Middle frontal gyrus (tissue), 1 donor: ENCODE data around the gene CLEC4E.
A peak's percentile ranks its signal among the peaks of the same experiment; 100 is the strongest.
"Not testable (repeated sequence)": the region's sequence is repeated elsewhere in the genome, so short reads cannot be mapped to it uniquely, and the experiment has no call there.

Experiments
- DNase-seq: peaks from one replicate; pipeline ENCODE4 v3.0.0-alpha.2; 2015; ENCODE audit warnings: low spot score; ENCODE audit errors: extremely low spot score

Gene CLEC4E, protein sequence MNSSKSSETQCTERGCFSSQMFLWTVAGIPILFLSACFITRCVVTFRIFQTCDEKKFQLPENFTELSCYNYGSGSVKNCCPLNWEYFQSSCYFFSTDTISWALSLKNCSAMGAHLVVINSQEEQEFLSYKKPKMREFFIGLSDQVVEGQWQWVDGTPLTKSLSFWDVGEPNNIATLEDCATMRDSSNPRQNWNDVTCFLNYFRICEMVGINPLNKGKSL

DNA sequence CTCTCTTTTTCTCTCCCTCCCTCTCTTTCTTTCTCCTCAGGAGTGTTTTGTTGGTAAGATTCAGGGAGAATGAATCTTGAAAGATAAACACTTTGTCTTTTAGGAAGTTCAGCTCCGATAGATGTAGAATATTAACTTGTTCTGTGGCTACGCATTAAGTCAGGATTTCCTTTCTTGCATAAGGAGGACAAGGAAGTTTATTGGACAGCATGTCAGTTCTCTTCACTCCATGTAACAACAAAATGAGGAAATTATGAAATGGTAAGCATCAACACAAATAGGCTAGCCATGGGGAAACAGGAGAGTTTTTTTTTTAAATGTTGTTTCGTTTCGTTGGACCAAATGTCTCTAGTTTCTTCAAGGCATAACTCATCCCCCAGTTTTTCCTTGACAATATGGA, at the start of gene CLEC4E:
TSS of gene CLEC4E (minus strand) at position 75 of the 400 bp plus-strand sequence. CDS start 108 bp downstream, outside the sequence.
- not testable (repeated sequence) for DNase-seq

DNA sequence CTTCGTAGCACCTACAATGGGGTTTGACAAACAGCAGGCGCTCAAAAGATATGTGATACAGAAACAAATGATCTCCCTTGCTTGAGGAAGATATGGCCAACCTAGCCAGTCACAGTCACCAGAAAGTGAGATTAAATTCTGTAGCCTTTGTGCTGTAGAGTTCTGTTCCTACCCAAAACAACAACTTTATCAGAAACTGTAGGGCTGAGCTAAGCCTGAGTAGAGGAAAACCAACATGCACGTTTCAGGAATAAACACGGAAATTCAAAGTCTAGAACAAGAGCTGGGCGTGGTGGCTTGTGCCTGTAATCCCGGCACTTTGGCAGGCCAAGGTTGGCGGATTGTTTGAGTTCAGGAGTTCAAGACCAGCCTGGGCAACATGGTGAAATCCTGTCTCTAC, 49.0 kb upstream of the CLEC4E start:
- DNase-seq = no peak

DNA sequence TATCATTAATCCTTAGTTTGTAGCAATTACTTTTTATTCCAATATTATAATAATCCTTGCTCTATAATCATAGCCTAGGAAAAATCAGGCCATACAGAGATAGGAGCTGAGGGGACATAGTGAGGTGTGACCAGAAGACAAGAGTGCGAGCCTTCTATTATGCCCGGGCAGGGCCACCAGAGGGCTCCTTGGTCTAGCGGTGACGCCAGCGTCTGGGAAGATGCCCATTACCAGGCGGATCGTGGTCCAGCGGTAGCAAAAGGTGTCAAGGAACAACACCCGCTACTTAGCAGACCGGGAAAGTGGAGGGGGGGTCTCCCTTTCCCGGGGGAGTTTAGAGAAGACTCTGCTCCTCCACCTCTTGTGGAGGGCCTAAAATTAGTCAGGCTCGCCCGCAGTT, 43.8 kb upstream of the CLEC4E start:
- not testable (repeated sequence) for DNase-seq

DNA sequence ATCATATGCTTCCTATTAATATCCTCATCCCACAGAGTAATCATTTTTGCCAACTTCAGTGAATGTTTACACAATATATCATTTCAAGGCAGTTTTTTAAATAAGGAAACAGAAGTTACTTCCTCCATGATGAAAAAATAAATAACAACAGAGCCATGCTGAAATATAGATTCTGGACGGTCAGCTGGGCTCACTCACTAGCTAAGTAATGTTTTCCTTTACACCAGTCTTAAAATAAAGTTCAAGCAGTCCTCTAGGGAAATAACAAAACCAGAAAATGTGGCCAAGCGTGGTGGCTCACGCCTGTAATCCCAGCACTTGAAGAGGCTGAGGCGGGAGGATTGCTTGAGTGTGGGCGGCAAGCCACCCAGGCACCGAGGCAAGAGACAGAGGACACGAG, 43.3 kb upstream of the CLEC4E start:
- DNase-seq = no peak

DNA sequence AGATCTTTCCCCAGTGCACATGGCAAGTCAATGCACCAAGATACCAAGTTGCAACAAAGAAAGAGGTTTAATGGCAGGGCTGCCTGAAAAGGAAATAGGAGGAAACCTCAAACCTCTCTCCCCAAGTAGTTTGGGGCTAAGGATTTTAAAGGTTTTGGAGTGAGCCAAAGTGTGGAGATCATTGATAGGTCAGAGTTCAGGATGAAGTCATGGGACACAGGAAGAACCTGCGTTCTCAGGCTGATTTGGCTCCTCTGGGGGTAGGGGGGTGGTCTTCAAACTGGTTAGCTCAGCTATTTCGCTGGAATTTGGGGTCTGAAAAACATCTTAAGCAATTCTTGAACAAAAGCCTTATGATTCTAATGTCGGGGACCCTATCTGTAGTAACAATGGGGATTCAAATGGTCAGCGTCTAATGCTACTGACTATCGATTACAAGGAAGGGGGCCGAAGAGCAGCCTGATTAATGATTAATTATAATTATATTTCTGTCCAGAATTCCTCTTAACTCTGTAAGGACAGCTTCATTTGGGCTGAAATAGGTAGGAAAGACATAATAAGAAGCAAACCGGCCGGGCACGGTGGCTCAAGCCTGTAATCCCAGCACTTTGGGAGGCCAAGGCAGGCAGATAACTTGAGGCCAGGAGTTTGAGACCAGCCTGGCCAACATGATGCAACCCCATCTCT, 40.5 kb upstream of the CLEC4E start:
- no peak for DNase-seq

DNA sequence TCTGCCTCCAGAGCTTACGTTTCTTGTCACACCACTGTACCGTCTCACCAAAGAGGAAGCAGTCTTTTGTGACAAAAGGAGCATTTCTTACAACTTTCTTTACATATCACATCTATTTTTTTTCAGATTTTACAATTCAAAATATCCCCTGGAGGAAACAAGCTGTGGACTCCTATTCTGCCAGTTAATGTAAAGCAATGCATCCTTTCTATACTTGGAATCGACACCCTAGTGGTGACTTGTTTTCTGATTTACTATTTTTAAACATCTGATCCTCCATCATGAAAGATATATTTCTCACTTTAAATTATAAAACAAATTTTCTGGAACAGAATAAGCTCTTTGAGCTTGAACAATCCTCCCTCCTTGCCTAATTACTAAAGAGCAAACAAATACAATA, 37.2 kb upstream of the CLEC4E start:
- DNase-seq = no peak

DNA sequence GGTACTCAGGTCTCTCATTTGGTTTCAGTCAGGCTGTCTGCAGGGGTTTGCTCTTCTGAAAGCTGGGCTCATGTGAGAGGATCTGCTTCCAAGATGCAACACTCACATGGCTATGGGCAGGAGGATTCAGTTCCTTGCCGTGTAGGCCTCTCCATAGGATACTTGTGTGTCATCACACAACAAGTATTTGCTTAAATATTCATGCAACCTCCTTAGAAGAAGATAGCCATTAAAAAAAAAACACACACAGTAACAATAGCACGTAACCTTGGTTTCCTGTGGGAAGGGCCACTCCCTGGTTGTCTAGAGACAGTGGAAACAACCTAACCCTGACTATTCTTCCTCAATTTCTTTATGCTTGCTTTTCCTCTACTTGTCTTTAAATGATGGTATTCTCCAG, 31.8 kb upstream of the CLEC4E start:
- no peak for DNase-seq

DNA sequence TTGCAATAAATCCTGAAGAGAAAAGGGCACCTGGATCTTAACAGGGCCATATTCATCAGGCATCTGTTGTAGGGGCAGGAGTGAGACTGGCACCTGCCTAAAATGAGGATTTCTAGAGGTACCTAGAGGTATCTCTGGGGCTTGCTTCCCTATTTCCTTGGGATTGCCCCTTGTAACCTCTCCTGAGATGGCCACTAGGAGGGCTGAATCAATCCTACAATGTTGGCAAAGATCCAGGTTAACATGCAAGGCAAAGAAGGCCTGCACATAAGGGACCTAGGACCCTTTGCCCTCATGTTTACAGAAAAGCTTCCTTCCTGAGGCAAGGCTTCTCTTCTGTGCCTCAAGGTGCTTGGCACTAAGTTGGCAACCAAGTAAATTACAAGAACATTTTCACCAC, 25.8 kb upstream of the CLEC4E start:
- no peak for DNase-seq

DNA sequence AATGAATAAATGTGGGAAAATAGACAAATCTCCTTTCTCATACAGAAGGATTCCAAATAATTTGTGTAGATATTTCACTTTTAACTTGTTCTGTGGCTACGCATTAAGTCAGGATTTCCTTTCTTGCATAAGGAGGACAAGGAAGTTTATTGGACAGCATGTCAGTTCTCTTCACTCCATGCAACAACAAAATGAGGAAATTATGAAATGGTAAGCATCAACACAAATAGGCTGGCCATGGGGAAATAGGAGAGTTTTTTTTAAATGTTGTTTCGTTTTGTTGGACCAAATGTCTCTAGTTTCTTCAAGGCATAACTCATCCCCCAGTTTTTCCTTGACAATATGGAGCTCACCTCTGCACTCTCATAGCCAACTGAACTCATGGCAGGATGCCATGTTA, 25.3 kb upstream of the CLEC4E start:
- DNase-seq = not testable (repeated sequence)

DNA sequence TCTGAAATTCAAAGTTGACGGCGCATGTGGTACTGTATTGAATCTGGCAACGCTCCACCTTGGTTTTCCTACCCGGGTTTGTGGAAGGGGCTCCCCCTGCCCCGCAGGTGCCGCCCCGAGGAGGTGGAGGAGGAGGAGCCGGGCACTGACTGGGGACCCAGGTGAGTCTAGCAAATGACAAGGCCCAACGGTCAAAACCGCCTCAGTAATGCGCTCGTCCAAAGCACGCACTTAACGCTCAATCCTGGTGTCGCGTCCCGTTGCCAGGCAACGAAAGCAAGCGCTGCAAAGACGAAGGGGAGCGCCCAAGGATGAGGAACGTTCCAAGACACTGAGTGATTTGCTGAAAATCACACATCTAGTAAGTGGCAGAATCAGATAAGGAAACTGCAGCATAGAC, 24.0 kb upstream of the CLEC4E start:
- no peak for DNase-seq

DNA sequence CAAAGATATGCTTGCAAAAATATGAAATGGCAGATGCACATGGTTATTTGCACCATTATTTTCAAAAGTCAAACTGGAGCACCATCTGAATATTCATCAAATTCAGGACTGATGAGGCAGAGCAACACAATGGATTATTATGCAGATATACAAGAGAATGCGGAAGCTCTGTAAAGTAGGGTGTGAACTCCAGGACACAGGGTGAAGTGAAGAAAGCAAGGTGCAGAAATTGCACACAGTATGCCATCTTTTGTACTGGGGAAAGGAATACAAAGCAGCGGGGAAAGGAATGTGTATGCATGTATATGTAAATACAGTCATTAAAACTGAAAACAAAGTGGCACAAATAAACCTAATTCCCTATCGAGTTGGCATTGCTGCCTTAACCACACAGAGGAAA, 22.7 kb upstream of the CLEC4E start:
- no peak for DNase-seq

DNA sequence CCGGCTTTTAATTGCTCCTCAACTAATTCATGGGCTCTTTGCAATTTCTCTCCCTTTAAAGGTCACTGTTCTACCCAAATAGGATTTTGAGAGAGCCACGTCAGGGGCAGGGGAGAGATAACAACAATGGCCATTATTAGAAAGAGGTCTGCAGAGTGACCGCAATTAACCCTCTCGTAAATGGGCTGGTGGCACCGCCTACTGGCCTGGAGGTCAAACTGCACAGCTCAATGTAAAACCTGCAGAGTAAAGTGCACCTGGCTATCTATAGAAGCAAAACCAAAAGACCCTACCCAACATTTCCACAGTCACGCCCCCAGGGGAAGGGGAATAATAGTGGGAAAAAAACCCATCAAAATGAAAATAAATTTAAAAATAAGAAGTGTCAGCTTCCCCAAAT, 21.6 kb upstream of the CLEC4E start:
- no peak for DNase-seq

DNA sequence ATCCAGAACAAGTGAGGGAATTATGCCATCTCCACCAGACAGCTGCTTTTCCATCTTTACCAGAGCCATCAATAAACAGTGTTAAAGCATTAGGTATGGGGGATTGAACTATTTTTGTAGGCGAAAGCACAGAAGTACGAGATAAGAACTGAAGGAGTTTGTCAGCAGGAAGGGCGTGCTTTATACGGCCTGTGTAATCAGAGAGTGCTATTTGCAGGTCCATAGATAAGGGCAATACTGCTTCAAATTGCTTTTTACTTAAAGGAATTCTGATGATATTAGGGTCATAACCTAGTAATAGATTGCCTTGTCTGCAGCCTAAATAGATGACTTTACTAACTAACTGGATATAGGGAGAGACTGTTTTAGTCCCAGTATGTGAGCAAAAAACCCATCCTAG, 20.3 kb upstream of the CLEC4E start:
- DNase-seq = no peak

DNA sequence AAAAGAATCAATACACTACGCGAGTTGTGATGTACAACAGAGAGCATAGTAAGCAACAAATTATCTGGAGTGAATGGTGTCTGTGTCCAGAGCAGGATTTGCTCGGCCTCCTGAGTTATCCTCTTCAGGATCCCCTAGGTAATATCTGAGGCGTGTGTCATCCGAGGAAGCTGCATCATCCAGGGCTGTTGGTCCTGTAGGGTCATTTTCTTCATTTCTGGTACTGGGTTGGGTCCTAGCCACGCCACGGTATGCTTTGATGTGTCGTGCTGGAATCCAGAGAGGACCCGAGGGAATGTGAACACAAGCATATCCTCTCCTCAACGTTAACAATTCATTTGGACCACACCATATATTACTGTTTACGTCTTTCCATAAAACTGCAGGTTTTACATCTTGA, 19.0 kb upstream of the CLEC4E start:
- no peak for DNase-seq

DNA sequence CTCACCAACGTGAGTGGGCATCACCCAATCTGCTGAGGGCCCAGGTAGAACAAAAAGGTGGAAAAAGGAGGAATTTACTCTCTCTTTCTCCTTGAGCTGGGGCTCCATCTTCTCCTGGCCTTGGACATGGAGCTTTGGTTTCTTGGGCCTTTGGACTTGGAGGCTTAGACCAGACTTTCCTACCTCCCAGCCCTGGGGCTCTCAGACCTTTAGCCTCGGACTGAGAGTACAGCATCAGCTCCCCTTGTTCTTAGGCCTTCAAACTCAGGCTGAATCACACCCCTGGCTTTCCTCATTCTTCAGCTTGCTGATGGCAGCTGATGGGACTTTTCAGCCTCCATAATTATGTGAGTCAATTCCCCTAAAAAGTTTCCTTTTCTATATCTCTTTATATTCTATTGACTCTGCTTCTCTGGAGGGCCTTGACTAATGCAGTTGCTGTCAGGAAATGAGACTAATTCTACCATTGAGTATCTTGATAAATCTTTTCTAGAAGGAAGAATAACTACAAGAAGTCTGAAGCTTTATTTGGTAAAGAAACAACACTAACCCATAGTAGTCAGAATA, 15.9 kb upstream of the CLEC4E start:
- DNase-seq = no peak

DNA sequence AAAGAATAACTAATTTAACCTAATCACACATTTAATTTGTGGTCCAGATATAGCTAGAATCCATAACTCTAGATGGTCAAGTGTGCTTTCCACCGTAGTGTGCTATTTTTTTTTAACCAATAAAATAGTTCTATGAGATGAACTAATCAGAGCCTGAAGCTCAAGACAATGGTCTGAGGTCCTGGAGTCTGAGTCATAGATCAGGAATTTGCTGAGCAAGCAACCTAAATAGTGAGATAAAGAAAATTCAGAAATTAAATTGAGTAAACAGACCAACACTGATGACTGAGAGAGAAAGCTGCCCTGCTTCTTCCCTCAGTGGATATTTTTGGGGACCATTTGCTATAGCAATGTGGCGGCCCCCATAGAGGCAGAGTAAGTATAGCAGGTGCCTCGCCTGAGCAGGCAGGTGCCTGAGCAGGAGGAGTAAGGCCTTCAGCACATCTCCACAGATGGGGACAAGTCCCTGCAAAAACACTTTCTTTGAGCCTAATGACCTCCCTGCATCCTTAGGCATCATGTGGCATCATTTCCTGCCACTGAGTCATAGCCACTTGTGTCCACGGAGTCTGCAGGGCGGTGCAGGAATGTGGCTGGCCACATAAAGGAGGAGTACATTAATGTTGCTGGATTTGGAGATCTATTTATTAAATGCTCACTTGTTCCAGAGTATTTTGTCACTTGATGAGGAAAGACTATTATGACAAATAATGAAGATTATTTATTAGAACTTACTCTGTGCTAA, 13.9 kb upstream of the CLEC4E start:
- DNase-seq = no peak

DNA sequence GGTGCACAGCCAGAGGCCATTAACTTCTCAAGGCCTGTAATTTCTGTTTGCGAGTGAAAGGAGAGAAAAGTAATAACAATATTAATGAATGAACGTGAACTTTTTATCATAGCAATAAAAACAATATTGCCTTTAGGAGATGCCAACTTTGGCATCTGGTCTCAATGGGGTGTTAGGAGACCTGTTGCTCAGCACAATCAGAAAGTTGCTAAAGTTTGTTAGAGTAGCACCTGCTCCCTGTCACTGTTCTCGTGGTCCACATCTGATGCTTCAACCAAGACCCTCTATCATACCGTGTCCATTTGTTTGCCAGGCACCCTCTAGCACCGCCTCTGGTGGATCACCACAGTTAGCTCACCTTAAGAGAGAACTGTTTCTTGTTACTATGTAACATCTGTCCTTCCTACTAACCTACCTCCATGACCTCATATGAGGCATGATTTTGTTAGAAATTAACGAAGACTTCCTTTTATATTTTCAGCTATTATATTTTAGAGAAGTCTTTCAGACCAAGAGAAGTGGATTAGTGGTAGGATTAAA, 12.5 kb upstream of the CLEC4E start:
- no peak for DNase-seq

DNA sequence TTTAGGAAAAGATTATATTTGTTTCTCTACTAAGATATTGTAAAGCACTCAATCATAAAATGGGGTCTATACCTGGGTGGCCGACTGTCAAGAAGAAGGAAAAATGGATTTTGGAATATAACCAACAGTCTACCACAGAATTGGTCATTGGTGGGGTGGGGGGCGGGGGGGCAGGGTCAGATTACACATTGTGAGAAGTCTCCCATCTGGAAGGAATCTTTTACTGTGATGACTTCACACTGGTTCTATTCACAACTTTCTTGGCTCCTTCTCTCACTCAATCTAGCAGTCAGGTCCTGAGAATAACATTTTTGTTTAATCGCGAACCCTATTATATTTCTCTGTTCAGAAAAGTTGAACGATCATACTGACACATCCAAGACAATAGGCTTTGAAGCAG, 8.7 kb upstream of the CLEC4E start:
- no peak for DNase-seq

DNA sequence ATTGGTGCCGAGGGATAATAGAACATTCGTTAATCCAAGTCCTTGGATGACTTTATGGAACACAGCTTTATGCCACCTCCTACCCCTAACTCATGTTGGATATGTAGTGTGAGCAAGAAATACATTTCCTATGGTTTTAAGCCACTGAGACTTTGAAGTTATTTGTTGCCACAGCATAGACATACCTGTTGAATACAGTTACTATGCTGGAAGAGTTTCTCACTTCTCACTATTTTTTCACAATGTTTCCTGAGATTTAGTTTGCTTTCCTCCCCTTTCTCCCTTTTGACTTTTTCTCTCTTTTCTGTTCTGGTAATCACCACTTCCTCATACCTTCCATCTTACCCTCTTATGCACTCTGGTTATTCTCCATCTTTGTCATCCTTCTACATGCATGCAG, 7.5 kb upstream of the CLEC4E start:
- DNase-seq = no peak

DNA sequence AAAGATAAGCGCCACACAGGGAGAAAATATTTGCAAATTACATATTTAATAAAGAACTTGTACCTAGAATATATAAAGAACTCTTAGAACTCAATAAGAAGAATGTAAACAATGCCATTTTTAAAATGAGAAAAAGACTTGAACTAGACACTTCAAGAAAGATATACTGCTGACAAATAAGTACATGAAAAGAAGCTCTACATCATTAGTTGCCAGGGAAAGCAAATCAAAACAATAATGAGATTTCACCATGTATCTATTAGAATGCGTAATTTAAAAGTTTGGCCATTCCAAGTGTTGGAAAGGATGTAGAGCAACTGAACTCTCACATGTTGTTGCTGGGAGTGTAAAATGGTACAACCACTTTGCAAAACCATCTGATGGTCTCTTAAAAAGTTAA, 6.9 kb upstream of the CLEC4E start:
- no peak for DNase-seq

DNA sequence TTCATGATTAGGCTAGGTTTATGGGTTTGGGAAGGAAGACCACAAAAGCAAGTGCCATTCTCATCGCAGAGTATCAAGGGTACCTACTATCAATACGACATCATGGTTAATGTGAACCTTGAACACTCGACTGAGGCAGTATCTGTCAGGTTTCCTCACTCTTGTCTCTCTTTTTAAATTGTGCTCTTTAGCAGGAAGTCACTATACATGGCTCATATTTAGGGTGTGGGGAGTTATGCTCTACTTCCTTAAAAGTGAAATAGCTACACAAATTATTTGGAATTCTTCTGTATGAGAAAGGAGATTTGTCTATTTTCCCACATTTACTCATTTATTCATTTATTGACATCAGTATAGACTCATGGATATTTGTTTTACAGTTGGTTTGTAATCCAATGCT, 5.9 kb upstream of the CLEC4E start:
- DNase-seq = no peak

DNA sequence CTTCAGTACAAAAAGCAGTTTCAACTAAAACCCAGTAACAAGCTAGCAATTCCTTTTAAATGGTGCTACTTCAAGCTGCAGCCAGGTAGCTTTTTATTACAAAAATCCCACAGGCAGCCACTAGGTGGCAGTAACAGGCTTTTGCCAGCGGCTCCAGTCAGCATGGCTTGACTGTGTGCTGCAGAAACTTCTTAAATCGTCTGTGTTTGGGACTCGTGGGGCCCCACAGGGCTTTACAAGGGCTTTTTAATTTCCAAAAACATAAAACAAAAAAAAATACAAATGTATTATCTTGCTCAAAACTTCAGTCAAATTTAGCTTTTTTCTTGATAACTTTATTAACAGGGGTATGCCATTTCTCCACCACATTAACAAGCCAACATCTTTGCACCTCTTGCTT, 3.6 kb upstream of the CLEC4E start:
- peak; percentile 73 for DNase-seq
